Stimulated activated CD4-positive, alpha-beta T cell treated with anti-CD3 and anti-CD28 coated beads, Interleukin-15, amount 100 ng/mL, for 48 hours (primary cell): ENCODE data around the gene IL17RB.

Experiments
- DNase-seq, 2 donors: peaks; one replicate each; pipeline ENCODE4 v3.0.0-alpha.2; 2020; ENCODE audit warnings: low read depth in 2 of 2

Gene IL17RB

GRCh38 chr3:53913401-53913800 lies 67.0 kb downstream of the IL17RB start:
- no peak for DNase-seq
